GM19438 (cell line): ENCODE data around the gene NTRK3.

Experiments used
- ATAC-seq: cut with Tn5 transposase; IDR thresholded peaks from one replicate; pipeline ENCODE4 v1.9.1; 2021; ENCODE audit warnings: low read depth; ENCODE audit not compliant: unreplicated experiment

Gene NTRK3

DNA sequence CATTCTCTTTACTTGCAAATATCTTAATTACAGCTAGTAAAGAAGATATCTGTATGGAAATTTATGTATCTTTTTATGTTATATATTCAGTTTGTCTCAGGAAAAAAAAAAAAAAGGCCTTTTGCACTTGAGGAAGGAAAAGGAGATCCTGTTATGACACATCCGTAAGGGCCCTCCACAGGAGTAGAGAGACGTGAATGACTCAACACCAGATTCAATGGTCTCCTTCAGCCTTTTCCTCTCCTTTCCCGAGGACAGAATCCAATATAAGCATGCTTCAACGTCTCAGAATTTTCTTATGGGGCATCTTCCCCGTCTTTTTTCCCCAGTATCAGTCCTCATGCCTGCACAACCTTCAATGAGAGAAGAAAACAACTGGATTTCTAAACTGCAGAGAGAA lies 340.3 kb downstream of the NTRK3 start:
- no peak for ATAC-seq

- no peak for ATAC-seq
Observed at GRCh38 chr15:87910301-87910700, 346.2 kb downstream of the NTRK3 start.

DNA sequence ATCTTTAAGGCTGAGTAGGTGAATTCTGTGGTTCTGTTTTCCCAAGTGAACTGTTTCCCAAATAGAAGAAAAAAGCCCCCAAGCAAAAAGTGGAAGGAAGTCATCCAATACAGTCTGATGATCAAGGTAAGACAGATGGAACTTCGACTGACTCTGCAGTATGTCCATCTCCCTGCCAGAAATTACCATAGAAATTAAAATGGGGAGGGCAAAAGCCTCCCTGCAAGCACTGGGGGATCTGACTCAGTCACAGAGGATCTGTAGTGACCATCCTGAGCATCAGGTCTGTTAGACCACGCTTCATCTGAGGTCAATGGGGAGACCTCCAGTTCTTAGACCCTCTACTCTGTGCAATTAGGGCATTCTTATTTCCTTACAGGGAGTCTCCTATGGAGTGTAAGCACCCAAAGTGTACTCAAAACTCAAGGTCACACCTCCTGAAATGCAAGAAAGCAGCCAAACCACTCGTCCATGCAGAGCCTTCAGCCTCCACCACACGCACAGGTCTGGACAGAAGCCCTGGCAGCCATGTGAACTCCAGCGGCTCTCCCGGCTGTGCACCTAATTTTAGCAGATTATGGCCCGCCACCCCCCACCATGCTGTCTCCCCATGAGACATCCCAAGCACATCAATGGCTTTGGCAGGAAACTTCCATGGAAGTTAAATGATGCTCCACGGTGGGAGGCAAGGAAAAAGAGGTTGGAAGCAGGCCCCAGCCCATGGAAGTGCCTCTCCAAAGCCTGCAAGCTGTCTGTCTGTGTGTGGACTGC lies 348.7 kb downstream of the NTRK3 start:
- ATAC-seq, result no peak

DNA sequence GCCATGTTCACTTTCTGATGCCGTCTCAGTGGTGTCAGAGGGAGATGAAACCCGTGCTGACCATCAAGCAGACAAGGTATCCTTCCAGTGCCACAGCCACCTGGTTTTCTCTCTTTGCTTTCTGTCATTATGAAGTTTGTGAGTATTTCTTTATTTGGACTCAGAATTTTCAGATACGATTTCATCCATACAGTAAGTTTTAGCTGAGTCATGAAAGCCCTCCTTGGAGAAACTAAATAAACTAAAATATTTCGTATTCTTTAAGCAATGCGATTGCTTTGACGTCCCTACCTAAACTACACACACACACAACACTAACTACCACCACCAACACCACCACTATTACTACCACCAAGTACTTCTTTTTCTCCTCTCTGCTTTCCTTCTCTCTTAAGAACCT lies 350.1 kb downstream of the NTRK3 start:
- no peak for ATAC-seq

GRCh38 chr15:87902772-87903426 lies 353.6 kb downstream of the NTRK3 start:
- no peak for ATAC-seq

DNA sequence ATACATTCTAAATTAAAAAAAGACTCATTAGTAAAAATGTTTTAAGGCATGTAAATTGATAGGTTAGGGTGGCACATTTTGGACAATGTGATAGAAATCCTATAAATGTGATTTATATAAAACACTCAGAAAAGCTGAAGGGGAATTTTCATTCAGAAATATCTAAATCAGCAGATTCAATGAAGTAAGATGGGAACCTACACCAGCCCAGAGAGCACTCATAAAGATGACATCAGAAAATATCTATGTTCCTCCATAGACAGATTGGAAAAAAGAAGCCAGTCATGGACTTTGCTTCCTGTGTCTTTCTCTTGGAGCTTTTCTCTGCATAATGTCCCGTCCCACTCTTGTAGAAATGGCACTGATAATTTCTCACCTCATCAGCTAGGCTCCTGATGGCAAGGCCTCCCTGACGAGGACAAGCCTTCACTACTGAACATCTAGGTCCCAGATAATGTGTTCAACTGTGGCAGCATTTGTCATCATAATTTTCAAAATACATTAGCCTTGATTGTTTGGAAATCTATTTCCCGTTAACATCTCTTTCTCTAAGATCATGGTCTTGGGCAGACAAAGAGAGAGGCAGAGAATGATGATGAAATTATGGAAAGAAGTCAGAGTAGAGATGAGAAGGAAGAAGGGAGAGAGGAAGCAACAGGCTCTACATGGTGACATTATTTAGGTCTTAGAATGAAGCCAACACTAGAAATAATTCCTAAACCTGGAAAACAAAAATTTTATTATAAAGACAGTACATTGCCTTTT lies 354.4 kb downstream of the NTRK3 start:
- ATAC-seq, result no peak

- ATAC-seq, result no peak
Observed at GRCh38 chr15:87901008-87901407, 355.5 kb downstream of the NTRK3 start.

DNA sequence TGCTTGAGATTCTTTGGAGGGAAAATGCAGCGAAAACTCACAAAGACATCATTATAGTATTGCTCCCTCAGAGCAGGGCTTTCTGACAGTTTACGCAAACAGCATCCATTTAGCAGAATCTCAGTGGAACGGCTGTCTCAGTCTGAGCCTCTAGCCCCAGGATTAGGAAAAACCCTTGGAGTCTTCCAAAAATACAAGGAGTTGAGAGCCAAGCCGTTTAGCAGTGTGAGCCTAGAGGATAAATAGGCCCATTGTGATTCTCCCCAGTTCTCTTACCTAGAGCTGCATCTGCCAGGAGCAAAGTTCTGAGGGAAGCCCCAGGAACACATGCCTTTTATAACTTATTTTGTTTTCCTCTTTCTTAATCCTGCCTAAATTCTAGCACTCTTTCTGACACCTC lies 359.6 kb downstream of the NTRK3 start:
- ATAC-seq, result no peak

DNA sequence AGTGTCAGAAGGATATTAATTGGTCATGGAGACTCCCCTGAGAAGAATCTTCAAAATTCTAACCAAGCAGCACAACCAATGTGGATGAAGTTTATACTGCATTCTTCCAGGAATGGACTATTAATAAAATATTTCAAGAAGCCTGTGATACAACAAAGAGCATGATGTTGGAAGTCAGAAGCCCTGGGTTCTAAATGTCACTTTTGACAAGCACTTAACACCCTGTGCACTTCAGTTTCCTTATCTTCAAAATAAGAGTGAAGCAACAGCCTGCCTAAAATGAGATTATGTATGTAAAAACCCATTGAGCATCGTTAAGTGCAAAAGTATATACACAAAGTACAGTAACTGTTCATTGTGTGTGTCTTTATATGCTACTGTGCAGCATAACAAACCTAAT lies 369.4 kb downstream of the NTRK3 start:
- no peak for ATAC-seq

GRCh38 chr15:87881026-87881425 lies 375.5 kb downstream of the NTRK3 start:
- ATAC-seq, result no peak

DNA sequence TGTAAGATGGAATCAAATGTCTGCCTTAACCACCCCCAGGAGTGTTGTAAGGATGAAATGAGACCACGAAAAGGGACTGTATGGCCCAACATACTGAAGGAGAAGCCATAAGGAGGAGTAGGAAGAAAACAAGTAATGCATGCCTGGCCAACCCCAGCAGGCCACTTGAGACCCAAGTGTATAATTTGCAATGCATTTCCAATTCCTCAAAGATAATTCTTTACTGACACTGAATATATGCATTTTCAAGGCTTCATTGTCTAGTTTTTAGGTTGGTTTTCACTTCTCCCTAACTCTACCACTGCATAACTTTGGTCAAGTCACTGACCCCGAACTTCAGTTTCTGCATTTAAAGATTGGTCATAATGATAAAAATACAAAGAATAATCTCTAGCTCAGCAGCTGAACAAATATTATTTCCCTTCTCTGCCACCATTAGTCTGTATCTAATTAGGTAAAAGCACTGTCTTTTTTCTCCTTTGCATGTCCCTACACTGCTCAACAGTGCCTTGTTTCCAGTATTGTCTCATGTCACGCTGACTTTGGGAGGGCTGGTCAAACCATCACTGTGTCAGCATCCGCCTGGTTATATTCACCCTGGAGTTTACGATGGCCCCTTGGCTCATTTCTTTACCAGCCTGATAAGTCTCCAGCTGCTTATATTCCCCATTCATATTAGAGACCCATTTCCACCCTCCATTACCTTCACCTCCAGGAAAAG lies 378.6 kb downstream of the NTRK3 start:
- ATAC-seq, result no peak

- no peak for ATAC-seq
Observed at GRCh38 chr15:87877114-87877810, 379.3 kb downstream of the NTRK3 start.

- no peak for ATAC-seq
Observed at GRCh38 chr15:87874896-87875711, 381.4 kb downstream of the NTRK3 start.

DNA sequence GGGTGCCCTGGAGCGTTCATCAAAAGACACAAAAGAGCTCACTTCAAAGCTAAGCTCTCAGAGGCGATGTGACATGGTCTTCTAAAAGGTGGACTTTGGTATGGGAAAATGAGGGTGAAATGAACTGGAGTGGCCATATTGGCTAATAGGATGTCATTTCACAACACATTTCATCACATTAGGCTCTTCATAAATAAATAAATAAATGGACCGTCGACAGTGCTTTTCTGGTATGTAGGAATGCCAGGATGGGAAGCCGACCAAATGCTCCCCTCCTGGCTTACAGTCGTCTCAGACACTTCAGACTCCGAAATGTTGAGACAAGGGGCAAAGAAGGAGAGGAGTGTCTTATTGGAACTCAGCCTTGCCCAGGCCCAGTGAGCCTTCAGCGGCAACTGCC lies 383.0 kb downstream of the NTRK3 start:
- ATAC-seq, result no peak

GRCh38 chr15:87871731-87872320 lies 384.7 kb downstream of the NTRK3 start:
- no peak for ATAC-seq

- ATAC-seq, result no peak
Observed at GRCh38 chr15:87871258-87871681, 385.3 kb downstream of the NTRK3 start.

GRCh38 chr15:87866961-87867360 lies 389.6 kb downstream of the NTRK3 start:
- no peak for ATAC-seq

- no peak for ATAC-seq
Observed at GRCh38 chr15:87863152-87863551, 393.4 kb downstream of the NTRK3 start.

- no peak for ATAC-seq
Observed at GRCh38 chr15:87860743-87861142, 395.8 kb downstream of the NTRK3 start.
